ENCODE results near the gene ULBP2.

Gene ULBP2

GRCh38 chr6:149898966-149899365 lies 42.8 kb upstream of the ULBP2 start:
- no peak overlapping the region for H3K4me3 ChIP-seq
- no peak for DNase-seq (ENCODE audit: low spot score)
- no peak for TF ChIP-seq CTCF (IDR thresholded peaks at IDR 0.05)
- H3K27ac ChIP-seq: no peak overlapping the region

GRCh38 chr6:149899486-149899885 lies 42.3 kb upstream of the ULBP2 start:
- TF ChIP-seq CTCF (IDR thresholded peaks at IDR 0.05): no peak
- Histone ChIP-seq H3K27ac (no peak overlapping the region), H3K4me3 (no peak overlapping the region)
- no peak for DNase-seq (ENCODE audit: low spot score)

- TF ChIP-seq CTCF (IDR thresholded peaks at IDR 0.05): no peak
- H3K27ac ChIP-seq: no peak overlapping the region
- no peak for DNase-seq (ENCODE audit: low spot score)
Observed at GRCh38 chr6:149899926-149900619, 41.7 kb upstream of the ULBP2 start.

GRCh38 chr6:149900620-149901443 lies 41.0 kb upstream of the ULBP2 start:
- TF ChIP-seq CTCF (IDR thresholded peaks at IDR 0.05): no peak
- Histone ChIP-seq H3K27ac (no peak overlapping the region), H3K4me3 (no peak overlapping the region)
- no peak for DNase-seq (ENCODE audit: low spot score)

More at GRCh38 chr6:149899926-149900619, 41.7 kb upstream of the ULBP2 start:
- no peak overlapping the region for H3K4me3 ChIP-seq

GRCh38 chr6:149901444-149902140 lies 40.2 kb upstream of the ULBP2 start:
- H3K27ac ChIP-seq: no peak overlapping the region
- no peak for DNase-seq (ENCODE audit: low spot score)

More at GRCh38 chr6:149901444-149902140, 40.2 kb upstream of the ULBP2 start:
- H3K4me3 ChIP-seq: no peak overlapping the region
- TF ChIP-seq CTCF (IDR thresholded peaks at IDR 0.05): no peak
